IPS-NIHi7 (cell line): ENCODE data around the gene PRRX2.
"Not testable (repeated sequence)": the region's sequence is repeated elsewhere in the genome, so short reads cannot be mapped to it uniquely, and the experiment has no call there.

Source experiments
- DNase-seq: peaks from one replicate; pipeline ENCODE4 v3.0.0; 2012; ENCODE audit warnings: mixed read lengths; ENCODE audit errors: extremely low spot score

Gene PRRX2

GRCh38 chr9:129636343-129636742 is 29.1 kb upstream of the PRRX2 start:
- DNase-seq: not testable (repeated sequence)

GRCh38 chr9:129637102-129637501 is 28.3 kb upstream of the PRRX2 start:
- no peak for DNase-seq

GRCh38 chr9:129637673-129638439 is 27.6 kb upstream of the PRRX2 start:
- DNase-seq: no peak

GRCh38 chr9:129639034-129639630 is 26.3 kb upstream of the PRRX2 start:
- DNase-seq: no peak

GRCh38 chr9:129639756-129640085 is 25.7 kb upstream of the PRRX2 start:
- no peak for DNase-seq

- DNase-seq: no peak
Measured at GRCh38 chr9:129640086-129640870, 25.2 kb upstream of the PRRX2 start.

GRCh38 chr9:129640871-129641749 is 24.3 kb upstream of the PRRX2 start:
- DNase-seq: no peak

GRCh38 chr9:129641750-129642585 is 23.5 kb upstream of the PRRX2 start, which contains the start of gene ASB6:
Gene ASB6 (minus strand): TSS chr9:129642151. CDS start chr9:129641999, 152 bp downstream.
- DNase-seq: peak; percentile 100

GRCh38 chr9:129643706-129644105 is 21.7 kb upstream of the PRRX2 start:
- DNase-seq: no peak

GRCh38 chr9:129644365-129644764 is 21.1 kb upstream of the PRRX2 start:
- DNase-seq: no peak

GRCh38 chr9:129644902-129645301 is 20.5 kb upstream of the PRRX2 start:
- no peak for DNase-seq

GRCh38 chr9:129646252-129646651 is 19.2 kb upstream of the PRRX2 start:
- DNase-seq: no peak

GRCh38 chr9:129646654-129647053 is 18.8 kb upstream of the PRRX2 start:
- no peak for DNase-seq

GRCh38 chr9:129647635-129648034 is 17.8 kb upstream of the PRRX2 start:
- DNase-seq: no peak

GRCh38 chr9:129648092-129648763 is 17.2 kb upstream of the PRRX2 start:
- no peak for DNase-seq

GRCh38 chr9:129648764-129649115 is 16.7 kb upstream of the PRRX2 start:
- no peak for DNase-seq

GRCh38 chr9:129649726-129650679 is 15.4 kb upstream of the PRRX2 start:
- DNase-seq: no peak

GRCh38 chr9:129650680-129651235 is 14.7 kb upstream of the PRRX2 start:
- DNase-seq: no peak
